Mesendoderm (in vitro differentiated cells): ENCODE measurements around the gene HOXD11.

Experiments used
- DNase-seq: peaks from one replicate; pipeline ENCODE4 v3.0.0; 2013
- H2AK5ac ChIP-seq: 2 replicates; pipeline ENCODE4 v1.6.1; 2013; ENCODE audit warnings: low read length, inconsistent platforms
- H2BK120ac ChIP-seq: 2 replicates; pipeline ENCODE4 v1.6.1; 2013; ENCODE audit warnings: low read depth, mild to moderate bottlenecking, low read length, moderate library complexity, mixed read lengths
- H2BK15ac ChIP-seq: replicated peaks from 2 replicates; pipeline ENCODE4 v1.6.1; 2013; ENCODE audit warnings: low read depth, mild to moderate bottlenecking, moderate library complexity
- H2BK5ac ChIP-seq: 2 replicates; pipeline ENCODE4 v1.6.1; 2013; ENCODE audit warnings: low read length, inconsistent platforms
- H3K18ac ChIP-seq: 2 replicates; pipeline ENCODE4 v1.6.1; 2013; ENCODE audit warnings: mild to moderate bottlenecking, low read length, mixed read lengths
- H3K23ac ChIP-seq: one replicate; pipeline ENCODE4 v1.6.1; 2013; ENCODE audit warnings: low read length
- H3K27ac ChIP-seq: 2 replicates; pipeline ENCODE4 v1.5.1; 2013; ENCODE audit warnings: low read depth, mild to moderate bottlenecking, inconsistent platforms, low read length, moderate library complexity
- H3K27me3 ChIP-seq: 2 replicates; pipeline ENCODE4 v1.6.1; 2013; ENCODE audit warnings: low read length, control low read depth, mild to moderate bottlenecking, inconsistent platforms; ENCODE audit not compliant: insufficient read depth, poor library complexity
- H3K36me3 ChIP-seq: 2 replicates; pipeline ENCODE4 v1.6.1; 2013; ENCODE audit warnings: low read length, inconsistent platforms; ENCODE audit not compliant: control insufficient read depth, insufficient read depth
- H3K4ac ChIP-seq: one replicate; pipeline ENCODE4 v1.6.1; 2013; ENCODE audit warnings: low read depth, mild to moderate bottlenecking, low read length, moderate library complexity
- H3K4me1 ChIP-seq: 2 replicates; pipeline ENCODE4 v1.6.1; 2013; ENCODE audit warnings: low read depth, low read length, inconsistent platforms; ENCODE audit not compliant: control insufficient read depth
- H3K4me2 ChIP-seq: 2 replicates; pipeline ENCODE4 v1.6.1; 2013; ENCODE audit warnings: low read length
- H3K4me3 ChIP-seq: 2 replicates; pipeline ENCODE4 v1.5.1; 2013; ENCODE audit warnings: mild to moderate bottlenecking, low read length
- H3K56ac ChIP-seq: one replicate; pipeline ENCODE4 v1.6.1; 2013; ENCODE audit warnings: low read length
- H3K79me1 ChIP-seq: 2 replicates; pipeline ENCODE4 v1.6.1; 2013; ENCODE audit warnings: low read length, inconsistent platforms
- H3K79me2 ChIP-seq: 2 replicates; pipeline ENCODE4 v1.6.1; 2013; ENCODE audit warnings: mild to moderate bottlenecking, low read length; ENCODE audit not compliant: control insufficient read depth, insufficient read depth
- H3K9ac ChIP-seq: 2 replicates; pipeline ENCODE4 v1.6.1; 2013; ENCODE audit warnings: low read length, inconsistent platforms
- H4K5ac ChIP-seq: one replicate; pipeline ENCODE4 v1.6.1; 2013; ENCODE audit warnings: low read length
- H4K8ac ChIP-seq: one replicate; pipeline ENCODE4 v1.6.1; 2013; ENCODE audit warnings: low read depth, mild to moderate bottlenecking, control low read depth, low read length, moderate library complexity
- WGBS: extraction: QIAGEN DNeasy Blood & Tissue Kit; methylation state at CpG from one replicate; pipeline ENCODE4 v1.1.7; 2013; ENCODE audit warnings: low lambda C conversion rate, missing lambda C conversion rate; ENCODE audit not compliant: insufficient coverage; ENCODE audit errors: extremely low coverage; 5-methylcytosine and 5-hydroxymethylcytosine counted together

HOXD11 gene

GRCh38 chr2:176111846-176112374 lies 4.8 kb downstream of the HOXD11 start:
- no CpG with 5 or more reads among the region's 29 CpGs for WGBS
- Histone ChIP-seq H3K27me3 (peaks cover 87% of the 10 kb centered on the region), H4K8ac (no peak overlapping the region), H3K4me3 (no peak overlapping the region), H3K4me1 (no peaks in the 10 kb centered on the region), H3K4ac (no peak overlapping the region), H3K18ac (no peak overlapping the region), H2BK15ac (no peak overlapping the region), H3K9ac (no peak overlapping the region), H3K36me3 (no peaks in the 10 kb centered on the region), H3K4me2 (no peak overlapping the region), H3K23ac (no peak overlapping the region), H3K79me2 (no peaks in the 10 kb centered on the region), H2BK120ac (no peak overlapping the region), H3K27ac (no peak overlapping the region), H3K56ac (no peak overlapping the region), H3K79me1 (no peaks in the 10 kb centered on the region), H2BK5ac (no peak overlapping the region), H4K5ac (no peak overlapping the region), H2AK5ac (no peak overlapping the region)
- no peak for DNase-seq

DNA sequence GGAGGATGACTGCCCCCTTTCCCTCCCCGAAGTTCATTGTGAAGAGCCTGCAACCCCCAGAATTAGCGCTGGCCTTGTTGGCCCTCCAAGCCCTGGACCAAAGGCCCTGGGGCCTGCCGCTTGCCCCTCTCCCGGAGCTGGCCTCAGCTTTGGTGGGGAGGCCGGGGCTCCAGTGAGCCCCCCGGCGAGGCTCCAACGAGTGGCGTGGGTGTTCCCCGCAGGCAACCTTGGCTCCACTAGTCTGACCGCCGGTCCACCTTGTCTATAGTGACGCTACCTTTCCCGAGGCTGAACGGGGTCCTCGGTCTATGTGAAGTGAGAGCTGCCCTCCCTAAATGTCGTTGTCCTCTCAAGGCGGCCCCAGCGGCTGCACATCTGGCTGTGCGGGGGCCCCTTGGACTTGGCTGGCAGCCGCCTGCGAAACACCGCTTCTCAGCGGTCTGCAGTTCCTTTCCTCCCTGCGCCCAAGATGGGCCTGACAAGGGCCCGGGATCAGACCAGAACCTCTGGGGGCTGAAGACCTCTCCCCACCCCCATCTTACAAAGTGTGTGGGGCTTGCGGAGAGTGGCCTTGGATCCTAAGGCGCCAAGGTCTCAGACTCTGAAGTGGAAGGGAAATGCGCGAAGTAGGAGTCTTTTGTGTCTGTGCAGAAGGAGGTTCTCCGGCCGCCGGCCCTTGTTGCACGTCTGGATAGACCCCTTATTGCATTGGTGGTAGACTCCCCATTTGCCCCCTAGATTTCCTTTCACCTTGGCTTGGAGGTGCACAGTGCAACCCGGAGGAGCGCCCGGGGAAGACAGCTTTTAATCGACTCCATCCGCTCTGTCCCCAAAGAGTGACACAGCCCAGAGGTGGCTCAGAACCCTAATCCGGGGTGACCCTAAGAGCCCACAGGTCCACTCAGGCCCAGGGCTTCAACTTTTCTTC lies 5.6 kb downstream of the HOXD11 start:
- Histone ChIP-seq H3K79me2 (no peaks in the 10 kb centered on the region), H2AK5ac (no peak overlapping the region), H3K4me1 (no peaks in the 10 kb centered on the region), H3K23ac (no peak overlapping the region), H2BK5ac (no peak overlapping the region), H3K27me3 (peaks cover 89% of the 10 kb centered on the region), H3K4me2 (no peak overlapping the region), H4K8ac (no peak overlapping the region), H3K27ac (no peak overlapping the region), H2BK15ac (no peak overlapping the region), H3K36me3 (no peaks in the 10 kb centered on the region), H3K4me3 (no peak overlapping the region), H3K4ac (no peak overlapping the region), H3K18ac (no peak overlapping the region), H3K56ac (no peak overlapping the region), H2BK120ac (no peak overlapping the region), H3K9ac (no peak overlapping the region), H3K79me1 (no peaks in the 10 kb centered on the region), H4K5ac (no peak overlapping the region)
- WGBS, result no CpG with 5 or more reads among the region's 40 CpGs
- DNase-seq, result no peak

GRCh38 chr2:176114120-176114929 lies 7.2 kb downstream of the HOXD11 start:
- Histone ChIP-seq H2AK5ac (no peak overlapping the region), H3K79me2 (no peaks in the 10 kb centered on the region), H2BK120ac (no peak overlapping the region), H2BK15ac (no peak overlapping the region), H3K4me1 (no peaks in the 10 kb centered on the region), H3K56ac (no peak overlapping the region), H3K18ac (no peak overlapping the region), H3K4me3 (no peak overlapping the region), H3K27ac (no peak overlapping the region), H3K36me3 (no peaks in the 10 kb centered on the region), H4K5ac (no peak overlapping the region), H3K4ac (no peak overlapping the region), H3K27me3 (peaks cover 87% of the 10 kb centered on the region), H3K4me2 (no peak overlapping the region), H4K8ac (no peak overlapping the region), H3K9ac (no peak overlapping the region), H2BK5ac (no peak overlapping the region), H3K23ac (no peak overlapping the region), H3K79me1 (no peaks in the 10 kb centered on the region)
- DNase-seq, result no peak
- WGBS, result no CpG with 5 or more reads among the region's 26 CpGs

GRCh38 chr2:176114930-176115625 lies 8.0 kb downstream of the HOXD11 start:
- Histone ChIP-seq H3K18ac (no peak overlapping the region), H3K79me2 (no peaks in the 10 kb centered on the region), H3K27ac (no peak overlapping the region), H3K56ac (no peak overlapping the region), H3K4me2 (no peak overlapping the region), H2BK15ac (no peak overlapping the region), H4K8ac (no peak overlapping the region), H3K4ac (no peak overlapping the region), H3K79me1 (no peaks in the 10 kb centered on the region), H2BK120ac (no peak overlapping the region), H4K5ac (no peak overlapping the region), H2AK5ac (no peak overlapping the region), H2BK5ac (no peak overlapping the region), H3K36me3 (no peaks in the 10 kb centered on the region), H3K27me3 (peaks cover 87% of the 10 kb centered on the region), H3K4me3 (no peak overlapping the region), H3K23ac (no peak overlapping the region), H3K4me1 (no peaks in the 10 kb centered on the region), H3K9ac (no peak overlapping the region)
- DNase-seq, result no peak
- no CpG with 5 or more reads among the region's 16 CpGs for WGBS

DNA sequence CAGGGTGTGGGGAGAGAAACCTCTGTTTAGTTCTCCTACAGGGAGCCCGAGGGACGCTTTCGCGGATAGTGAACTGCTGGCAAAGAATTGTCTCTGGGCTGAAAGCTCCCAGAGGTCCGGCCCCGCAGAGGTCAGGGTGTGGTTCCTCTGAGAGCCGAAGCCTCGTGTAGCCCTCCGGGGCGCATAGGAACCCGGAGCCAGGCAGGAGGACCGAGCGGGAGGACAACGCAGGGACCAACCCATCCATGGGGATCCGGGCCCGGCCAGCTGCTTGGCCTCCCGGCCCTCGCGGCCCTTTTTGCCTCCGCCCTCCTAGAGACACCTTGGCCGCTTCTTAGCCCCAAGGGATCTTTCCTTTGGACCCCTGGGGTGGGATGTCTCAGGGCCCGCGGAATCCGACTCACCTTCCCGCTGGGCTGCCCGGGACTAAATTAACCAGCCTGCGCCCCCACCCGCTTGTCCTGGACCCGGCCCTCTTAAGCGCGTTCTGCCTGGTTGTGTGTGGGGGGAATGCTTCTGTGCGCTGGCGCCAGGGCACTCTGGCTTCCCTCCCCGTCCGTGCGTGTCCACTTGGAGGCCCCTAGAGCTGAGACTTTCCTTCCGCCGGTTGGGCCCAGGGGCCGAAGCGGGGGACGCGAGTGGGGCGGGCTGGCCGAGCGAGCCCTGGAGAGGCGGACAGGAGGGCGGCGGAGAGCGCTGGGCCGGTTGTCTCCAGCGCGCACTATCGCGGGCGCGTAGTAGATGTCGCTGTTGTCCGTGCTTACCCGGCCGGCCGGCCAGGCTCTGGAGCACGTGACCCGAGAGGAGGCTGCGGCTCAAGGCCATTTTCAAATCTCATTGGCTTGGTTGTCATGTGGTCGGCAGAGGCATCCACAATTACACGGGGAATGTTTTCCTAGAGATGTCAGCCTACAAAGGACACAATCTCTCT lies 9.1 kb downstream of the HOXD11 start, which contains the start of gene HOXD10:
Gene HOXD10, plus strand, starts transcription at position 896 of the 931 bp plus-strand sequence. CDS start 56 bp downstream, outside the sequence.
- no peaks in the 10 kb centered on the region for H3K79me1 ChIP-seq
- no peaks in the 10 kb centered on the region for H3K4me1 ChIP-seq
- H3K27me3 ChIP-seq, result peaks cover 91% of the 10 kb centered on the region
- no peak within 1 kb of the TSS for H3K27ac ChIP-seq
- no peak within 1 kb of the TSS for H2BK120ac ChIP-seq
- no peak within 1 kb of the TSS for H2BK15ac ChIP-seq
- H3K18ac ChIP-seq, result no peak within 1 kb of the TSS
- H3K4me3 ChIP-seq, result peak within 1 kb of the TSS; percentile 3
- H3K4ac ChIP-seq, result no peak within 1 kb of the TSS
- no CpG with 5 or more reads among the region's 66 CpGs for WGBS
- DNase-seq, result peak; percentile 88
- H3K23ac ChIP-seq, result no peak within 1 kb of the TSS
- H3K56ac ChIP-seq, result peak within 1 kb of the TSS; percentile 53
- H3K4me2 ChIP-seq, result peak within 1 kb of the TSS; percentile 18
- H2AK5ac ChIP-seq, result no peak within 1 kb of the TSS
- no peaks in the 10 kb centered on the region for H3K79me2 ChIP-seq
- no peak within 1 kb of the TSS for H3K9ac ChIP-seq
- H4K8ac ChIP-seq, result no peak within 1 kb of the TSS
- no peak within 1 kb of the TSS for H2BK5ac ChIP-seq
- no peak within 1 kb of the TSS for H4K5ac ChIP-seq
- H3K36me3 ChIP-seq, result no peaks in the 10 kb centered on the region
